Measurements from ENCODE around the gene DLG5. TPM values are rescaled to one million over a fixed set of nuclear protein-coding genes. Genes with fewer than 3 reads are reported as not detected.

The DLG5 gene
- total RNA-seq, 1 donor from 2014 or later, result 22.2 TPM

GRCh38 chr10:77810446-77811335 lies 115.9 kb downstream of the DLG5 start:
- Mint-ChIP-seq H3K4me1 (no peaks in the 10 kb centered on the region), H3K9me3 (no peaks in the 10 kb centered on the region), H3K36me3 (peaks cover 25% of the 10 kb centered on the region), H3K27ac (no peak overlapping the region), H3K4me3 (no peak overlapping the region), H3K27me3 (ENCODE audit: insufficient read depth, low read depth) (peaks cover 10% of the 10 kb centered on the region)
- Histone ChIP-seq H4K20me1 (ENCODE audit: low read depth) (no peaks in the 10 kb centered on the region), H3K79me2 (ENCODE audit: low read depth) (no peaks in the 10 kb centered on the region), H3K9me3 (ENCODE audit: low read depth) (no peaks in the 10 kb centered on the region), H3K4me3 (no peak overlapping the region), H3K36me3 (no peaks in the 10 kb centered on the region), H3K27ac (no peak overlapping the region), H3K9ac (no peak overlapping the region), H3K4me1 (no peaks in the 10 kb centered on the region), H2AFZ (replicated peaks) (no peak overlapping the region), H3K27me3 (no peaks in the 10 kb centered on the region), H3K4me2 (no peak overlapping the region), H3F3A (ENCODE audit: low read depth) (no peaks in the 10 kb centered on the region)
- TF ChIP-seq EZH2phosphoT487 (IDR thresholded peaks at IDR 0.05), result no peak
- no peak for TF ChIP-seq CTCF (IDR thresholded peaks at IDR 0.05)
- DNase-seq (ENCODE audit: low spot score), result no peak

GRCh38 chr10:77809336-77809735 lies 117.2 kb downstream of the DLG5 start:
- no peaks in the 10 kb centered on the region for H3K4me1 Mint-ChIP-seq
- H3K27me3 Mint-ChIP-seq (ENCODE audit: insufficient read depth, low read depth), result peaks cover 10% of the 10 kb centered on the region
- no peak for DNase-seq (ENCODE audit: low spot score)
- H3K4me2 ChIP-seq, result no peak overlapping the region
- H3K9me3 Mint-ChIP-seq, result no peaks in the 10 kb centered on the region
- H3K36me3 ChIP-seq, result no peaks in the 10 kb centered on the region
- H3F3A ChIP-seq (ENCODE audit: low read depth), result no peaks in the 10 kb centered on the region
- no peak overlapping the region for H3K27ac Mint-ChIP-seq
- H3K36me3 Mint-ChIP-seq, result peaks cover 22% of the 10 kb centered on the region
- no peaks in the 10 kb centered on the region for H3K79me2 ChIP-seq (ENCODE audit: low read depth)
- H3K27ac ChIP-seq, result no peak overlapping the region
- no peaks in the 10 kb centered on the region for H3K9me3 ChIP-seq (ENCODE audit: low read depth)
- no peak for TF ChIP-seq CTCF (IDR thresholded peaks at IDR 0.05)
- TF ChIP-seq EZH2phosphoT487 (IDR thresholded peaks at IDR 0.05), result no peak
- TF ChIP-seq EZH2 (IDR thresholded peaks at IDR 0.05), result no peak
- no peaks in the 10 kb centered on the region for H3K27me3 ChIP-seq
- no peak overlapping the region for H3K4me3 Mint-ChIP-seq
- H3K4me3 ChIP-seq, result no peak overlapping the region
- no peaks in the 10 kb centered on the region for H4K20me1 ChIP-seq (ENCODE audit: low read depth)
- no peak overlapping the region for H2AFZ ChIP-seq (replicated peaks)
- H3K9ac ChIP-seq, result no peak overlapping the region
- H3K4me1 ChIP-seq, result no peaks in the 10 kb centered on the region

- Histone ChIP-seq H4K20me1 (ENCODE audit: low read depth) (no peaks in the 10 kb centered on the region), H3K27ac (no peak overlapping the region), H3K79me2 (ENCODE audit: low read depth) (no peaks in the 10 kb centered on the region), H3K4me3 (no peak overlapping the region), H3K9ac (no peak overlapping the region), H3F3A (ENCODE audit: low read depth) (no peaks in the 10 kb centered on the region), H3K4me2 (no peak overlapping the region), H3K36me3 (no peaks in the 10 kb centered on the region), H3K27me3 (no peaks in the 10 kb centered on the region), H3K4me1 (no peaks in the 10 kb centered on the region), H2AFZ (replicated peaks) (no peak overlapping the region), H3K9me3 (ENCODE audit: low read depth) (no peaks in the 10 kb centered on the region)
- Mint-ChIP-seq H3K27me3 (ENCODE audit: insufficient read depth, low read depth) (peaks cover 10% of the 10 kb centered on the region), H3K9me3 (no peaks in the 10 kb centered on the region), H3K4me3 (no peak overlapping the region), H3K4me1 (no peaks in the 10 kb centered on the region), H3K27ac (no peak overlapping the region), H3K36me3 (peaks cover 24% of the 10 kb centered on the region)
- DNase-seq (ENCODE audit: low spot score), result no peak
- no peak for TF ChIP-seq CTCF (IDR thresholded peaks at IDR 0.05)
- no peak for TF ChIP-seq EZH2 (IDR thresholded peaks at IDR 0.05)
- TF ChIP-seq EZH2phosphoT487 (IDR thresholded peaks at IDR 0.05), result no peak
Measured at GRCh38 chr10:77807706-77808105, 118.8 kb downstream of the DLG5 start.
